HepG2 (cell line): ENCODE measurements around the gene IRX4. TPM values are rescaled to one million over a fixed set of nuclear protein-coding genes. Genes with fewer than 3 reads are reported as not detected.

Source experiments
- ESRRA ChIP-seq: sonication (generic); formaldehyde crosslinking; IDR thresholded peaks from 2 replicates; pipeline ENCODE4 v1.5.1; 2020; ENCODE audit warnings: mild to moderate bottlenecking, low read depth, missing genetic modification reagents
- FOXO1 ChIP-seq: sonication (generic); formaldehyde crosslinking; IDR thresholded peaks from 2 replicates; pipeline ENCODE4 v1.4.0; 2020; ENCODE audit warnings: missing genetic modification reagents
- GABPB1 ChIP-seq: IDR thresholded peaks from 2 replicates; pipeline ENCODE4 v1.6.1; 2016; ENCODE audit warnings: mild to moderate bottlenecking, missing genetic modification reagents, moderate library complexity, missing compliant biosample characterization
- HMG20B ChIP-seq: conservative IDR thresholded peaks from 2 replicates; pipeline ENCODE4 v1.6.1; 2016; ENCODE audit warnings: missing genetic modification reagents, missing compliant biosample characterization
- NFIC ChIP-seq: IDR thresholded peaks from 2 replicates; pipeline ENCODE4 v1.6.1; 2012; ENCODE audit warnings: mild to moderate bottlenecking, low read length, inconsistent platforms
- NKX3-1 ChIP-seq: sonication (generic); formaldehyde crosslinking; IDR thresholded peaks from 2 replicates; pipeline ENCODE4 v1.5.0; 2020; ENCODE audit warnings: missing genetic modification reagents
- PHF8 ChIP-seq: sonication (generic); formaldehyde crosslinking; IDR thresholded peaks from 2 replicates; pipeline ENCODE4 v1.5.0; 2020; ENCODE audit warnings: missing genetic modification reagents
- REXO4 ChIP-seq: sonication (generic); formaldehyde crosslinking; IDR thresholded peaks from 2 replicates; pipeline ENCODE4 v1.8.0; 2022; ENCODE audit warnings: missing genetic modification reagents, mild to moderate bottlenecking, borderline replicate concordance
- YEATS4 ChIP-seq: sonication (generic); formaldehyde crosslinking; IDR thresholded peaks from 2 replicates; pipeline ENCODE4 v1.4.0; 2020; ENCODE audit warnings: missing genetic modification reagents, borderline replicate concordance
- ZBTB7A ChIP-seq: sonication (generic); formaldehyde crosslinking; IDR thresholded peaks from 2 replicates; pipeline ENCODE4 v1.8.0; 2022; ENCODE audit warnings: mild to moderate bottlenecking, missing genetic modification reagents
- ZNF572 ChIP-seq: sonication (generic); formaldehyde crosslinking; IDR thresholded peaks from 2 replicates; pipeline ENCODE4 v1.5.1; 2020; ENCODE audit warnings: mild to moderate bottlenecking, missing genetic modification reagents
- ZNF615 ChIP-seq: sonication (generic); formaldehyde crosslinking; IDR thresholded peaks from 2 replicates; pipeline ENCODE4 v1.5.0; 2020; ENCODE audit warnings: mild to moderate bottlenecking, missing genetic modification reagents, borderline replicate concordance
- ZNF720 ChIP-seq: sonication (generic); formaldehyde crosslinking; IDR thresholded peaks from 2 replicates; pipeline ENCODE4 v1.4.0; 2020; ENCODE audit warnings: missing genetic modification reagents
- ZNF768 ChIP-seq: sonication (generic); formaldehyde crosslinking; IDR thresholded peaks from 2 replicates; pipeline ENCODE4 v1.4.0; 2020; ENCODE audit warnings: missing genetic modification reagents
- ZNF782 ChIP-seq: sonication (generic); formaldehyde crosslinking; IDR thresholded peaks from 2 replicates; pipeline ENCODE4 v1.4.0; 2020; ENCODE audit warnings: missing genetic modification reagents, mild to moderate bottlenecking, borderline replicate concordance
- polyA plus RNA-seq, 8 experiments: library from polyadenylated mRNA; depleted of rRNA in 3 of 8; stranded (reverse) in 7 of 8; unstranded in 1 of 8; fragments of >200 nt; fragmentation: Illumina TruSeq in 4 of 8; extraction: Trizol in 4 of 8; gene quantifications; 2 replicates each; pipeline versions ENCODE4 v1.2.1 to v1.2.3, GENCODE V29; 2011 to 2016; ENCODE audit warnings: low read depth in 4 of 8, missing spikeins in 1 of 8, mixed read lengths in 1 of 8; ENCODE audit not compliant: insufficient read depth in 1 of 8
- total RNA-seq, 5 experiments: library from RNA; depleted of rRNA; stranded (reverse); fragments of >200 nt; fragmentation: Illumina TruSeq; extraction: Trizol; gene quantifications; 2 replicates each; pipeline ENCODE4 v1.2.3, GENCODE V29; 2016; ENCODE audit warnings: low read depth in 1 of 5
- TF ChIP-seq, protein P1 (sequence below): sonication (generic); formaldehyde crosslinking; IDR thresholded peaks from 2 replicates; pipeline ENCODE4 v1.5.0; 2020; ENCODE audit warnings: mild to moderate bottlenecking, missing genetic modification reagents
- TF ChIP-seq, protein P2 (sequence below): sonication (generic); formaldehyde crosslinking; IDR thresholded peaks from 2 replicates; pipeline ENCODE4 v1.8.0; 2022; ENCODE audit warnings: mild to moderate bottlenecking, missing genetic modification reagents, moderate library complexity
- TF ChIP-seq, protein P3 (sequence below): IDR thresholded peaks from 2 replicates; pipeline ENCODE4 v1.6.1; 2016
- TF ChIP-seq, protein P4 (sequence below), 2 experiments: fragments of 450-650 bp in 1 of 2; sonication (generic) in 1 of 2; formaldehyde crosslinking; IDR thresholded peaks; 2 replicates each; pipeline versions ENCODE4 v1.5.0 to v1.8.0; 2020 to 2022; ENCODE audit warnings: mild to moderate bottlenecking in 1 of 2, missing genetic modification reagents in 1 of 2
- TF ChIP-seq, protein P5 (sequence below): sonication (generic); formaldehyde crosslinking; IDR thresholded peaks from 2 replicates; pipeline ENCODE4 v1.5.0; 2020; ENCODE audit warnings: missing genetic modification reagents, mild to moderate bottlenecking, borderline replicate concordance
- TF ChIP-seq, protein P6 (sequence below): sonication (generic); formaldehyde crosslinking; IDR thresholded peaks from 2 replicates; pipeline ENCODE4 v1.9.0; 2022; ENCODE audit warnings: missing genetic modification reagents, mild to moderate bottlenecking, borderline replicate concordance

Gene IRX4
- total and polyA plus RNA-seq, 2 of the 13 experiments (the other 11 are each of a cell fraction or from before 2014, with no cell fraction given): not detected

- TF ChIP-seq, protein P1, sequence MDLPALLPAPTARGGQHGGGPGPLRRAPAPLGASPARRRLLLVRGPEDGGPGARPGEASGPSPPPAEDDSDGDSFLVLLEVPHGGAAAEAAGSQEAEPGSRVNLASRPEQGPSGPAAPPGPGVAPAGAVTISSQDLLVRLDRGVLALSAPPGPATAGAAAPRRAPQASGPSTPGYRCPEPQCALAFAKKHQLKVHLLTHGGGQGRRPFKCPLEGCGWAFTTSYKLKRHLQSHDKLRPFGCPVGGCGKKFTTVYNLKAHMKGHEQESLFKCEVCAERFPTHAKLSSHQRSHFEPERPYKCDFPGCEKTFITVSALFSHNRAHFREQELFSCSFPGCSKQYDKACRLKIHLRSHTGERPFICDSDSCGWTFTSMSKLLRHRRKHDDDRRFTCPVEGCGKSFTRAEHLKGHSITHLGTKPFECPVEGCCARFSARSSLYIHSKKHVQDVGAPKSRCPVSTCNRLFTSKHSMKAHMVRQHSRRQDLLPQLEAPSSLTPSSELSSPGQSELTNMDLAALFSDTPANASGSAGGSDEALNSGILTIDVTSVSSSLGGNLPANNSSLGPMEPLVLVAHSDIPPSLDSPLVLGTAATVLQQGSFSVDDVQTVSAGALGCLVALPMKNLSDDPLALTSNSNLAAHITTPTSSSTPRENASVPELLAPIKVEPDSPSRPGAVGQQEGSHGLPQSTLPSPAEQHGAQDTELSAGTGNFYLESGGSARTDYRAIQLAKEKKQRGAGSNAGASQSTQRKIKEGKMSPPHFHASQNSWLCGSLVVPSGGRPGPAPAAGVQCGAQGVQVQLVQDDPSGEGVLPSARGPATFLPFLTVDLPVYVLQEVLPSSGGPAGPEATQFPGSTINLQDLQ (CRISPR knock-in tag): no peak
- TF ChIP-seq NKX3-1 (CRISPR knock-in tag): no peak
- TF ChIP-seq YEATS4: 0 out of 2 replicates have a peak, but pooled peaks have one; percentile 25
- TF ChIP-seq, protein P2, sequence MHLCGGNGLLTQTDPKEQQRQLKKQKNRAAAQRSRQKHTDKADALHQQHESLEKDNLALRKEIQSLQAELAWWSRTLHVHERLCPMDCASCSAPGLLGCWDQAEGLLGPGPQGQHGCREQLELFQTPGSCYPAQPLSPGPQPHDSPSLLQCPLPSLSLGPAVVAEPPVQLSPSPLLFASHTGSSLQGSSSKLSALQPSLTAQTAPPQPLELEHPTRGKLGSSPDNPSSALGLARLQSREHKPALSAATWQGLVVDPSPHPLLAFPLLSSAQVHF (CRISPR knock-in tag): no peak
- TF ChIP-seq ZNF720 (CRISPR knock-in tag): no peak
- TF ChIP-seq FOXO1 (CRISPR knock-in tag): no peak
- peak; percentile 90; the same call in 1 of the 2 replicates for TF ChIP-seq ESRRA
- TF ChIP-seq ZNF572 (CRISPR knock-in tag): no peak
- no peak for TF ChIP-seq REXO4 (CRISPR knock-in tag)
- no peak for TF ChIP-seq HMG20B (CRISPR knock-in tag)
- TF ChIP-seq PHF8 (CRISPR knock-in tag): 0 out of 2 replicates have a peak, but pooled peaks have one; percentile 26
- TF ChIP-seq ZBTB7A: no peak
- peak; percentile 41; the same call in 1 of the 2 replicates for TF ChIP-seq GABPB1 (CRISPR knock-in tag)
- no peak for TF ChIP-seq NFIC
- TF ChIP-seq ZNF782 (CRISPR knock-in tag): no peak
- TF ChIP-seq, protein P3, sequence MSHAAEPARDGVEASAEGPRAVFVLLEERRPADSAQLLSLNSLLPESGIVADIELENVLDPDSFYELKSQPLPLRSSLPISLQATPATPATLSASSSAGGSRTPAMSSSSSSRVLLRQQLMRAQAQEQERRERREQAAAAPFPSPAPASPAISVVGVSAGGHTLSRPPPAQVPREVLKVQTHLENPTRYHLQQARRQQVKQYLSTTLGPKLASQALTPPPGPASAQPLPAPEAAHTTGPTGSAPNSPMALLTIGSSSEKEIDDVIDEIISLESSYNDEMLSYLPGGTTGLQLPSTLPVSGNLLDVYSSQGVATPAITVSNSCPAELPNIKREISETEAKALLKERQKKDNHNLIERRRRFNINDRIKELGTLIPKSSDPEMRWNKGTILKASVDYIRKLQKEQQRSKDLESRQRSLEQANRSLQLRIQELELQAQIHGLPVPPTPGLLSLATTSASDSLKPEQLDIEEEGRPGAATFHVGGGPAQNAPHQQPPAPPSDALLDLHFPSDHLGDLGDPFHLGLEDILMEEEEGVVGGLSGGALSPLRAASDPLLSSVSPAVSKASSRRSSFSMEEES (CRISPR knock-in tag): 0 out of 2 replicates have a peak, but pooled peaks have one; percentile 23
- TF ChIP-seq, protein P4, sequence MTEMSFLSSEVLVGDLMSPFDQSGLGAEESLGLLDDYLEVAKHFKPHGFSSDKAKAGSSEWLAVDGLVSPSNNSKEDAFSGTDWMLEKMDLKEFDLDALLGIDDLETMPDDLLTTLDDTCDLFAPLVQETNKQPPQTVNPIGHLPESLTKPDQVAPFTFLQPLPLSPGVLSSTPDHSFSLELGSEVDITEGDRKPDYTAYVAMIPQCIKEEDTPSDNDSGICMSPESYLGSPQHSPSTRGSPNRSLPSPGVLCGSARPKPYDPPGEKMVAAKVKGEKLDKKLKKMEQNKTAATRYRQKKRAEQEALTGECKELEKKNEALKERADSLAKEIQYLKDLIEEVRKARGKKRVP (CRISPR knock-in tag; IDR thresholded peaks at IDR 0.05): no peak
- TF ChIP-seq, protein P5, sequence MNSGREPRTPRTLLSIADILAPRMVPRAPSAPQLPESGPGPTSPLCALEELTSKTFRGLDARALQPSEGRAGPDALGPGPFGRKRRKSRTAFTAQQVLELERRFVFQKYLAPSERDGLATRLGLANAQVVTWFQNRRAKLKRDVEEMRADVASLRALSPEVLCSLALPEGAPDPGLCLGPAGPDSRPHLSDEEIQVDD (CRISPR knock-in tag): no peak
- TF ChIP-seq ZNF768 (CRISPR knock-in tag): peak; percentile 57; the same call in 1 of the 2 replicates
- TF ChIP-seq, protein P6, sequence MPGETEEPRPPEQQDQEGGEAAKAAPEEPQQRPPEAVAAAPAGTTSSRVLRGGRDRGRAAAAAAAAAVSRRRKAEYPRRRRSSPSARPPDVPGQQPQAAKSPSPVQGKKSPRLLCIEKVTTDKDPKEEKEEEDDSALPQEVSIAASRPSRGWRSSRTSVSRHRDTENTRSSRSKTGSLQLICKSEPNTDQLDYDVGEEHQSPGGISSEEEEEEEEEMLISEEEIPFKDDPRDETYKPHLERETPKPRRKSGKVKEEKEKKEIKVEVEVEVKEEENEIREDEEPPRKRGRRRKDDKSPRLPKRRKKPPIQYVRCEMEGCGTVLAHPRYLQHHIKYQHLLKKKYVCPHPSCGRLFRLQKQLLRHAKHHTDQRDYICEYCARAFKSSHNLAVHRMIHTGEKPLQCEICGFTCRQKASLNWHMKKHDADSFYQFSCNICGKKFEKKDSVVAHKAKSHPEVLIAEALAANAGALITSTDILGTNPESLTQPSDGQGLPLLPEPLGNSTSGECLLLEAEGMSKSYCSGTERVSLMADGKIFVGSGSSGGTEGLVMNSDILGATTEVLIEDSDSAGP: peak; percentile 36; the same call in 1 of the 2 replicates
- TF ChIP-seq ZNF615 (CRISPR knock-in tag): no peak
These were observed 45.5 kb downstream of the IRX4 start (continued) for GRCh38 chr5:1836891-1837880.
